NCI-H748 (cell line): ENCODE data around the gene SLCO1B3.

Source experiments
- DNase-seq: peaks from one replicate; lab custom pipeline; 2025; ENCODE audit not compliant: unreplicated experiment; lab: John Stamatoyannopoulos, UW

Gene SLCO1B3

DNA sequence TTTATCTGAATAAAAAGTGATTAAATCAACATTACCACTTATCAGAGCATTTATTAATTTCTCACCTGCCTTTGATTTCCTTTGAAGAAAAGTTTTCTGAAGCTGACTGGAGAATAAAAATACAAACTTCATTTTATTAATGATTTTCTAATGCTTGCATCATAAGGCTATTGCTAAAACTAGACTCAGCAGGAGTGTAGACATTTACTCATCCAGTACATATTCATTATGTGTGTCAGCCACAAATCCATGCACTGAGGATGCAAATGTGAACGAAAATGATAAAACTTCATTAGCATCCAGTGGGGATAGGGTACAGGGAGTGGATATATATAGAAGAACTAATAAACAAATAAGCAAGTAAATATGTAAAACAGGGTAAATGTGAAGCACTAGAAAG, 74.6 kb downstream of the SLCO1B3 start:
- no peak for DNase-seq

DNA sequence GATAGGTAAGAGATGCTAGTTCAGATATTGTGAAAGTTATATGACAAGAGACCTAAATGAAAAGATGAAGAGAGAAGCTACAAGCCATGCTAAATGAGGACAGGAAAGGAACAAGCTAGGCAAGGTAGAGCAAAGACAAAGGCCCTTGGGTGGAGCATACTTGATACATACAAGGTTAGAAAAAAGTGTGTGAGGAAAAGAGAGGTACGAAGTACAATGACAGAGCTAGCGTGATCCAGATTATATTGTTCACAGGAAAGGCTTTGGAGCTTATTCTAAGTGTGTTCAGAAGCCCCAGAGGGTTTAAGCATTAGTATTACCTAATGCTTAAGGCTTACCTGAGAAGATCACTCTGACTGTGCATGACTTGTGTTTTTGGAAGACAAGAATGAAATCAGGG, 75.0 kb downstream of the SLCO1B3 start:
- DNase-seq, result no peak

DNA sequence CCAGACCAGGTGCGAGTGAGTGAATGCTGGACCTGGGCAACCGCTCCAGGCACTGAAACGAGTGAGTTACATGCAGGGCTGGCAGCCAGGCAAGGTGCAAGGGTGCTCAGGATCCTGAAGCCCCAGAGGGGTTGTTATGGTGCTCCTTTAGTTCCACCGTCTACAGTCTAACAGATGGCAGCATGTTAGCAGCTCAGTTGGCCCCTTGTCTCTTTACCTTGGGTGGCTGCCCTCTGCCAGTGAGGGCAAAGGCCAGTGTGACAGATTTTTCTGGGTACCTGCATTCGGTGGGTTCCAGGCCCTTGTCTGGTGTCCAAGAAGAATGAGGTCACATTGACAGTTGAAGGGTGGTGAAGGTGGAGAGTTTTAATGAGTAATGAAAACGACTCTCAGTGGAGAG, 106.8 kb downstream of the SLCO1B3 start:
- DNase-seq, result no peak

DNA sequence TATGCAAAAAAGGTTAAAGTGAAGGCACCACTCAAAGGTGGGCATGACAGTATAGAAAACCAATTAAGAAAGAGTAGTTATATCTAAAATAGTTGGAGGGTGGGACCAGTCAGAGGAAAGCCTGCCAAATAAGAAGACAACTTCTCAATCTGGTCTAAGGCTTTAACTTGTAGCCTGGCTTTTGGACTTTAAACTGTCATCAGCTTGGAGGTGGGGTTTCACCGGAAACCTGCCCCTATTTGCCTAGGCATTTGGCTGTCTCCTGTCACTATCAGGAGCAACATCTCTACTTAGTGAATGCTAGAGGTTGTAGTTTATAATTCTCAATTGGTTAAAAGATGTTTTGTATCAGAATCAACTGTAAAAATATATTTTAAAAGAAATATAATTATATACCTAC, 107.3 kb downstream of the SLCO1B3 start:
- no peak for DNase-seq

DNA sequence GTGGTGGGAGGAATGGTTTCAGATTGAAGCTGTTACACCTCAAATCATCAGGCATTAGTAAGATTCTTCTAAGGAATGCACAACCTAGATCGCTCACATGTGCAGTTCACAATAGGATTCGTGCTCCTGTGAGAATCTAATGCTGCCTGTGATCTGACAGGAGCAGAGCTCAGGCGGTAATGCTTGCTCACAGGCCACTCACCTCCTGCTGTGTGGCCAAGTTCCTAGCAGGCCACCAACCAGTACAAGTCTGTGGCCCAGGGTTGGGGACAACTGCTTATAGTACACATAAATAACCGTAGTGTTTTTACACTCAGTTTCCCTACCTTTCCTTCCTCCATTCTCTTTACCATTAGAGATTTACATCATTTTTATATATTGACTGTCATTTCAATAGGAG, 121.4 kb downstream of the SLCO1B3 start:
- DNase-seq, result no peak

DNA sequence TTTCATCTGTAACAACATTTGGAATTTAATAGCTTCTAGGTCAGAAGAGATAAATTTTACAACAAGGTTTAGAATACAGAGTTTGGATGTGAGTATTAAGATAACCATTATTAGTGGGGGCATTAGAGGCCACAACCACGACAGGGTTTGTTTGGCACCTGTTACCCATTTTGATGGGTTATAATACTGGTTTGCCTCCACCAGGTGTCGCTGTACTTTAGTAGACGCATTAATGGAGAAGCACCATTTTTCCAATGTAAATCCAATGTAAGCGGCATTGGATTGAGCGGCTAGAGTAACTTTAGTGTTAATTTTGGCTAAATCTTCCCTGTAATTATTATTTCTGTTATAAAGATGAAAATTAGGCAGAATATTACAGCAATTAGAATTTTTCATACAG, 136.2 kb downstream of the SLCO1B3 start:
- peak; percentile 42 for DNase-seq

DNA sequence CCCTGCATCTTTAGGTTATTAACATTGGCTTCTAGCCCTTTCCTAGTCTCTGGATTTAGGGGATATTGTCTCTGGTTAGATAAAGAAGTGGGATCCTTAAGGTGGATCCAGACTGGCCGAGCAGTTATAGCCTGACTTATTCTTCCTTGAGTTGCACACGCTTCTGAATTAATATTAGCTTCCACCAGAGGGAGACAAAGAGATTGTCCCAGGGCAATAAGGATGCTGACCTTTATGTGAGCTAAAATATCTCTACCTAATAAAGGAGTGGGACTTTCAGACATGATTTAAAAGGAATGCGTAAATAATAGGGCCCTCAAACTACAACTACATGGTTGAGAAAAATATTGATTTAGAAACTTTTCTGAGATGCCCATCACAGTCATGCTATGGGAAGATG, 139.7 kb downstream of the SLCO1B3 start:
- peak; percentile 15 for DNase-seq

DNA sequence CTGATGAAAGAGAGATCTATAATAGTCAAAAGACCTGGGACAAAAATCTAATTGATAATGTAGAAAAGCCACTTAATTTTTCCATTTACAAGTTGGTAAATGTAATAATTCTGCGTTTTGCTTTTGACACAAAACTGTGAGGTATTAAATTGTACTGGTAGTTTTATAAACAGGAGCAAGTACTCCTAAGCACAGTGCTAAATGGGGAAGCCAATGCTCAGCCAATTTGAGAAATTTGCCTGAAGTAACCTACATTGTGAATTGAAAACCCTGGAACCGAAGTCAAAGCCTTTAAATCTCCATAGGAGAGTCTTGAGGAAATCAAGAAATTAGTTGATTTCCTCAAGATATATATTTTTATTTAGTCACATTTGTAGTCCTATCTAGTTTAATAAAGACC, 152.8 kb downstream of the SLCO1B3 start:
- no peak for DNase-seq

DNA sequence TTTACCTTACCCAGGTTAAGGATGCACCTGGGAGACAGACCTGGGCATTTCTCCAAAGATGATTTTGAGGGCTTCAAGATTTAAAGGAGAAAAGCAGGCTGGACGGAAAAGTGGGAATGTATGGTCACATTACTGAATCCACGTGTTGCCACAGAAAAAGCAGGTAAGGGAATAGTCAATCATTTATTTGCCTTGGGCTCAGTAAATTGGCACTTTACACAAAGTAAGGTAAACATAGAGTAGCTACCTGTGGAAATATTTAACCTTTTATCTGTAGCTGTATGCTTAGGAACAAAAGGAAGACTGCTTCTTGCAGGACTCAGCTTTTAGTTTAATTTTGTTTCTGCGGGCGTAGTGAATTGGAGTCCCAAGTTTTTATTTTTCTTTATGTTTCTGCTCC, 153.3 kb downstream of the SLCO1B3 start:
- peak; percentile 54 for DNase-seq
